GM18858 (cell line): ENCODE data around the gene ATP2B3.

Experiments used
- ATAC-seq: cut with Tn5 transposase; IDR thresholded peaks from one replicate; pipeline ENCODE4 v1.9.1; 2021; ENCODE audit not compliant: unreplicated experiment

The ATP2B3 gene

DNA sequence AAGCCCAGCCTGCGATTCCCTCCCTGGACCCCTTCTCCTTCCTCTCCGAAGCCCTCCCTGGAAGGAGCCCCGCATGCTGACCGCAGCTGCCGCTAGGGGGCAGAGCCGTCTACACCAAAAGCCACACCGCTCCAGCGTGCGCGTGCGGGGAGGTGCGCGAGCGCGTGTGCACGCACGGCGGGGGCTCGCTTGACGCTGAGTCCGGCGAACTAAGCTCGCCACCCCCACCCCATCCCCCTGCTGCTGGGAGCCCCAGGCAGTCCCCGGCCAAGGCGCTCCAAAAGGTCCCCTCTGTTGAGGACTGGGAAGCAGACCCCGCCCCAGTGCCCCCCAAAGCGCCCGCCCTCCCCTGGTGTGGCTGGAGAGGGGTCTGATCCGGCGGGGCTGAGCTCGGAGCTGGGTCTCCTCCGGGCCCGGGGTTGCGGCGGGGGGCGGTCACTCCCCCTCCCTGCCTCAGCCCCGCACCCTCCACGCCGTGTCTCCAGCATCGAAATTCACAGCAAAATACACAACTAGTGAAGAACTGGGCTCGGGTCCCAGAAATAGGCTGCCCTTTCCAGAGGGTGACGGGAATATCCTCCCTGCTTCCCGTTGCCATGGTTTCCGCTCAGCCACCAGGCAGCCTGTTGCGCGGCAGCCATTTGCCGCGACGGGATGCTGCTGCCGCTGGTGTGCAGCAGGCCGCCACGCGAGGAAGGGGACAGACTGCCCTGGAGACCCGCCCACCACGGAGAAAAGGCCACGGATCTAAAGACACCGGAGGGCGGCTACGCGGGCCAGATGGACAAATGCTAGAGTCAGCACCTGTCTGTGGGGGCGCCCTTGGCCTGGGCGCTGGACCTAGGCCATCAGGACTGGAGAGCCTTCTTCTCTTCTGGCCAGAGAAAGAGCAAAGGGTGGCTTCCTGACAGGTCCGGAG is 92.7 kb downstream of the ATP2B3 start:
- ATAC-seq = no peak

DNA sequence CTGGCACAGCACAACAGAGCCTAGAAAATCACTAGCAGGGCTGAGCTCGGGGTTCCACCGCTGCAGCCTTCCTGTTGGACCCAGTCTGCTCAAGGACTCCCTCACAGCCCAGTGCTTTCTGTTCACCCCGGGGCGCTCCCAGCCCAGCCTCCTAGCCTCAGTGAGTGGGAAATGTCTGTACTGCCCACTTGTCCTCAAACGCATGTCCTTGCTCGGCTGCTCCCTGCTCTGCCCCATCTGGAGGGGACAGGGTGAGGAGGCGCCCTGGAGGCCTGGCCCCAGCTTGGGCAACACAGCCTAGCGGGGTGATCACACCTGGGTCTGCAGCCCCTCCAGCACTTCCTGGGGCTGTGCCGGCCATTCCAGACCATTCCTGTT is 93.4 kb downstream of the ATP2B3 start:
- no peak for ATAC-seq

- no peak for ATAC-seq
Measured at GRCh38 chrX:153611298-153612095, 94.1 kb downstream of the ATP2B3 start.

- ATAC-seq = no peak
Measured at GRCh38 chrX:153612413-153612812, 95.0 kb downstream of the ATP2B3 start.

- no peak for ATAC-seq
Measured at GRCh38 chrX:153614818-153615217, 97.4 kb downstream of the ATP2B3 start.

- ATAC-seq = no peak
Measured at GRCh38 chrX:153620576-153620975, 103.1 kb downstream of the ATP2B3 start.

DNA sequence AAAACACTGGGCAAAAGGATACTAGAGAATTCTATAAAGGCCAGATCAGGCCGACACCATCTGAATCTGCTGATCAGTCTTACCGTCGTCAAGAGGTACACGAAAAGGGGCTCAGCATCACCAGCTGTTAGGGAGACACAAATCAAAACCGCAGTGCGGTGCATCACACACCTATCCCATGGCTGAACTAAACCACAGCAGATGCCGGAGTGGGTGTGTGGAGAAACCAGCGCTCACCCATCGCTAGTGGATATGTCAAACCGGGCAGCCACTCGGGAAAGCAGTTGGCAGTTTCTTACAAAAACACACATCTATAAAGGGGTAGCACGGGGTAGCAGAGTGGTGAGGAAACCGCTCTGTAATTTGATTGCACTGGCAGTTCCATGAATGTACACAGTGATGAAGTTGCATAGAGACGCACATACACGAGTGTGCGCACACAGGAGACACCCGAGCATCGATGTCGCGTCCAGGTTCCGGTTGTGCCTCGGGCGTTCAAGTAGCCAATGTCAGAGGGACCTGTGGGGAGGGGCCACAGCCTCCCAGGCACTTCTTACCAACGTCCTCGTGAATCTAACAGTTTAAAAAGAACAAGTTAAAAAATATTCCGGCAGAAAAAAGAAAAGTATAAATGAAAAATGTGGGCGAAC is 104.6 kb downstream of the ATP2B3 start:
- ATAC-seq = no peak

DNA sequence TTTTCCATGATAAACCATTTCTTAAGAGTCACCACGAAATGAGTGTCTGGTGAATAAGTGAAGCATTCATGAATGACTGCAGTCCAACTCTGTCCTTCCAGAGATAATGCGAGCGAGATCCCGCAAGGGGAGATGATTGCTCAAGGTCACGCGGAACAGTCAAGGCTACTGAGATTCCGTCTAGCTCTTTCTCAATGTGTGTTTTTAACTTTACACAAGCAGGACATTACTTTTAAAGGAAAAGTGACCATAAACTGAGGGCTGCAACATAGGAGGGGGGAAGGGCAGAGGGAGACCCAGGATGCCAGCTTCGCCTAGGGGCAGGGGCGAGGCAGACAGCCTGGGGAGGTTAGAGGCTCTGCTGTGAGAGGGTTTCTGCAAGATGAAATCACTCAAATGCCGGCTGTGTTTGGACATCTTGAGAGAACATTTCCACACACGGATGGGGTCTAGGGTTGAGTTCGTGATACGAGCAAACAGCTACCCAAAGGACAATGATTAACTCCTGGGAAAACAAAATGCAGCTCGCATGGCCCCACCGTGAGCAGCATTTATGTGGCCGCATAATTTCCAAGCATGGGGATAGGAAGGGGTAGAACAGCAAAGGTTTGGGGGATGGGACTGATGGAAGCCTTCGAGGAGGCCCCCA is 105.3 kb downstream of the ATP2B3 start:
- ATAC-seq = no peak

DNA sequence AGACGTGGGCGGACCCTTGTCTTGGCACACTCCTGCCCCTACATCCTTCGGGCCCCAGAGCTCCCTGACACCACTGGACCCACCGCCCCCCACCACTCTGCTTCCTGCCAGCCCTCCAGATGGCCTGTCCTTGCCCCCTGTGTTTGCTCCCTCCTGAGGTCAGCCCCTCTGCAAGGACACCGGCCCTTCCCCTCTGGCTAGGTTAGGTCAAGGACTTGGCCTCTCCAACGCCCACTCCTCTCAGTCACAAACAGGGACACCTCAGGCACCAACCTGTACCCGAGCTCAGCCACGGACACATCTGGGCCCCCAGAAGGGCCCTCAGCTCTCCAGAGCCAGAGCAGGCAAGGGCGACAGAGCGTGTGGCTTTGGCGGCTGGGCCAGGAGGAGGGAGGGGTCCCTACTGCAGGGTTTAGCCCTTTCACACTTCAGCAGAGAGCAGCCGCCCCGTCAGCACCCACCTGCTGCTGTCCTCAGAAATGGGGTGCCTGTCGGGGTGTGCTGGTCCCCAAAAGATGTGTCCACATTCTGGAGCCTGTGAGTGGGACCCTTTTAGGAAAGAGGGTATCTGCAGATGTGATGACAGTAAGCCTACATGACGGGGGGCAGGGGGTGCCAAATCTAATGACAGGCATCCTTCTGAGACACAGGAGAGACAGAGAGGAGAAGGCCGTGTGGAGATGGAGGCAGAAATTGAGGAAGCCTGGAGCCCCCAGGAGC is 106.0 kb downstream of the ATP2B3 start:
- ATAC-seq = no peak

DNA sequence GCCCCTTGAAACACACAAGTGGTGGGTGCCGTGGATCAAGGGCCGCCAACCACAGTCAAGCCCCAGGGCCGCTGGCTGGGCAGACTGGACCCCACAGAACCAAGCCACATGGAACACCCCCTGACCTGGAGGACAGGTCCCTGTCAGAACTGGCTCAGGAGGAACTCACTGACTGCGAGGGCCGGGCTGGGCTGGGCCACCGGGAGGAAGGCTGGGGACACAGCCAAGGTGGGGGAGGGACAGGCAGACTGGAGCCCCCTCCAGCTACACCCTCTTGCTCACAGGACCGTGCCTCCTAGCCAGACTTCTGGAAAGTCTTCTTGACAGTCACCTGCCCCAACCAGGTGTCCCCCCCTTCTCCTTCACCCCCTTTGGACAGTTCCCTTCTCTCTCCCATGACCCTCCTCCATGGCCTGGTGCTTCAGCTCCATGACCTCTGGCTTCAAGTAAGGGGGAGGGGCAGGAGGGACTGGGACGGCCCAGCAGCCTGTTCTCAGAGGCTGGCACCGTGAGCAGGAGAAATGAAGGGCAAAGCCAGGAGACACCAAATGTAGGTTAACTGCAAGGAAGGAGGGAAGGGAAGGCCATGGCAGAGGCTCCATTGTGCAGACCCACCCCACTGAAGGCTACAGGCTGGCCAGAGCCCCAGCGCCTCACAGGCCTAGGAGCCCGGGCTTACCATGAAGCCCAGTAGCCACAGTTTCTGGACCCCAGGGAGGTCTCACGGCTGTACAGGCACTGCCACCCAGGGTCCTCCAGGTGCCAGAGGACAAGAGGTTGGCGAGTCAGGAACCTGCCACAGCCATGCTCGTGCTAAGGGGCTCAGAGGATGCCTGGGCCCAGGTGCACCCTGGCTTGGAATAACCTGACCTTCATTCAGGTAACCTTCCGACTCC is 107.0 kb downstream of the ATP2B3 start:
- ATAC-seq = no peak

DNA sequence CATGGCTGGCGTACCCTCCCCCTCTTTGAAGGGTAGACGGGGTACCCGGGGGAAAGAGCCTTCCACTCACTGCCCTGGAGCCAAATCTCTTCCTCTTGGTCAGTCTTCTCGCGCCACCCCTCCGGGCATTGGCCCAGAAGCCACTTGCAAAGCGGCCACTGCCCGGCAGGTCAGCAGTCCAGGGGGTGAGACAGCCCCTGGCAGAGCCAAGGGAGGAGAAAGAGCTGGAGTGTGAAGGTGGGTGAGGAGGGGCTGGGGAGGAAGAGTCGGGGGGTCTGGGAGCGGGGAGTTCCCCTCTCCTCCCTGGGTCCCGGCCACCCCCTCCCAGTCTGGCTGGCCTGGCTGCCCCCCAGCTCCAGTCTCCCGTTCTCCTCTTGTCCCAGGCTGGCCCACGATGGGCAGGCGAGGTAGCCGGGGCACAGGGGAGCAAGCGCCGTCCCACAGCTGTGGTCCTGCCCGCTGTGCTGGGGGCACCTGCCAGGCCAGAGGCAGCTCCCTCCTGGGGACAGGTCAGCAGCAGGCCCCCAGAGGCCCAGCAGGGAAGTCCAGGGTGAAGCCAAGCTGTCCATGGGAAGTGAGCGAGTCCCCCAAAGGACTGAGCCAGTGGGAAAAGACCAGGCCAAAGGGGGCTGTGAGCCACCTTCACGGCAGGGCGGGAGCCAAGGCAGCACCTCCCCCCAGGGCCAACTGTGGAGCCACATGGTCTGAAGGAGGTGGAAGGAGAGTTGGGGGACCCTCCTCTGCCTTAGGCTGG is 108.0 kb downstream of the ATP2B3 start:
- no peak for ATAC-seq

DNA sequence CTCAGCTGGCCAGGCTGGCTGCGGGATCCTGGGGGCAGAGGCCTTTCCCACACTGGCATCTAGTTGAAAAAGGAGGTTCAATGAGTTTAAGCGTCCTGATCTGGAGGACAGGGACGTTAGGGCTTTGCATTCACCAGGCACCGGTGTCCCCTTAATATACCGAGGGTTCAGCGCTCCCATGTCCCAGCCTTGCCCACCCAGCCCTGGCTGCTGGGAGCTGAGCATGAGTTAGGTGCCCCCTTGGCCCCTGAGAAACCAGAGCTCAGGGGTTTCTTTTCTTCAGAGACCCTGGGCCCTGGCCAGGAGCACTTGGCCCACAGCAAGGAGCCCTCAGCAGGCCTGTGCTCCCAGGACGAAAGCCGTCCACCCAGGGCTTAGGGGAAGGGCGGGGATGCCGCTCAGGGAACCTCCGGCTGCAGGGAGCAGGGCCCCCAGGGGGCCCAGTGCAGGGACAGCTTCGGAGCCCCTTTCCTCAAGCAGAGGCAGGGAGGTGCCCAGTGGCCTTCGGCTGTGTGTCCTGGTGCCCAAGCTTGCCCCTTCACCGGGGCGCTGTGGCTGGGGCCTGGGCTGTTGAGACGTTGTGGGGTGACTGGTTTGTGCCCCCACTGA is 108.7 kb downstream of the ATP2B3 start:
- no peak for ATAC-seq

DNA sequence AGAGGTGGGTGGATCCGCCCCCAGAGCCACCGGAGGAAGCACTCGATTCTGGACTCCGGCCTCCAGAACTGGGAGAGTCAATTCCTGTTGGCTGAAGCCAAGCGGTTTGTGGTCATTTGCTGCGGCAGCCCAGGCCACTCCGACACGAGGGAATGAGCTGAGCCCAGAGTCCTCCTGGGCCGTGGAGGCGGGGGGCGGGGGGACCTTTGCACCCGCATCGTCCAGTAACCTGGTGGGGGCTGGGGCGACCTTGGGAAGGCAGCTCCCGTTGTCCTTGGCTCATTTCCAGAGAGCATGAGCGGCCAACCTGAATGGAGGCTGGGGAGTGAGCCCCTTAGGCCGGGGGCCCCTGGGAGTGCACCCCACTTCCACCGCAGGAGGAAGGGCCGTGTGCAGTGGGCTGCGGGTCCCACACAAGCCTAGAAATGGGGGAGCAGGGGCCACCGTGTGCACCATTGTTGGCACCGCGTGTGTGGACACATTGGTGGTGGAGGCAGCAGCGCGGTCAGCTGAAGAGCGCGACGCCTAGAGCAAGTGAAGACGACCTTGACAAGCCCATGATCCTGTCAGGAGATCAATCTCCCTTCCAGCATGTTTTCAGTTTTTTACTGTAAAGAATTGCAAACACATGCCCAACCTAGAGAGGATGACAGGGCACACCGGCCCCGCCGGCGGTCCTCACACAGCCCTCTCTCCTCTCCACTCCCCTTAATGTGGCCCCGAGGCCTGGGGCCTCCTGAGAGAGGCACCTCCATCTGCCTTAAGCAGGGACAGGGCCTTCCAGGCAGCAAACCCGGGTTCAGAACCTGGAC is 109.6 kb downstream of the ATP2B3 start:
- no peak for ATAC-seq

GRCh38 chrX:153627675-153628111 is 110.3 kb downstream of the ATP2B3 start:
- ATAC-seq = no peak

- ATAC-seq = no peak
Measured at GRCh38 chrX:153628129-153628528, 110.7 kb downstream of the ATP2B3 start.

DNA sequence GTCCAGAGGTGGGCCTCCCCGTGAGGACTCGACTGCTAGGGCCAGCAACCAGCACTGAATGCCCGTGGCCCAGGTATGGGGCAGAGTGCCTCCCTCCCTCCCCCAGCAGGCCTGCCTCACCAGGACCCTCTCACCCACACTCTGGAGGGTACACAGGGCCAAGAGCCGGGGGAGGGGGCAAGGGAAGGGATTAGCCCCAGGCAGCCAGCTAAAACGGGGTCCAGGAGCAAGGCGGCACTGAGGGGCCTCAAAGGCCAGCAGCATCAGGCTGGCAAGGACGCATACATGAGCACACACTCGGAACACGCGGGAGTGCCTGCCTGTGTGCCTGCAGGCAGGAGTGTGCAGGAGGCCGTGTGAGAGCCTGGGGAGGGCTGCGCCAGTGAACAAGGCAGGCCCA is 111.2 kb downstream of the ATP2B3 start:
- no peak for ATAC-seq

DNA sequence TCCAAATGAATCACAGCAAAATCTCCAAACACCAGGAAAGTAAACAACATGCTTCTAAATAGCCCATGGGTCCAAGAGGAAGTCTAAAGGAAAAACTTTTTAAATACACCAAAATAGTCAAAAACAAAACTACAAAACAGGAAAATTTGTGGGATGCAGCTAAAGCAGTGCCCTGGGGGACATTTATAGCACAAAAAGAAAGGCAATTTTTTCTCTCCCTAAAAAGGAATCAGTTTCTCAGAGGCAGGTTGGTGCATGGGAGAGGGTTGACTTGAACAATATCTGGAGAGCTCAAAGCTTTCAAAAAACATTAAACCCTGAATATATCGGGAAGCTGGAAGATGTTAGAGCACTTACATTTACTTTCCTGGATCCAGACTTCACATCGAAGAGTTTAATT is 113.9 kb downstream of the ATP2B3 start:
- ATAC-seq = no peak
